Gastrocnemius medialis (tissue), 4 donors: ENCODE results near the gene MRTFA. TPM values are rescaled to one million over a fixed set of nuclear protein-coding genes. Genes with fewer than 3 reads are reported as not detected.

Experiments used
- ATAC-seq, 2 donors: fragments of 150-250 bp; one replicate each; pipeline ENCODE4 v1.9.1; 2016
- DNase-seq, 2 donors: peaks; one replicate each; pipeline ENCODE4 v3.0.0-alpha.2; 2019
- H3K27ac ChIP-seq, 4 donors: fragments of 200-600 bp; sonication (generic); 1 replicate in 1 of 4; 2 replicates in 3 of 4; pipeline ENCODE4 v1.5.1; 2016 to 2018; ENCODE audit warnings: mild to moderate bottlenecking in 2 of 4, moderate library complexity in 1 of 4
- H3K27me3 ChIP-seq, 3 donors: fragments of 200-600 bp; sonication (generic) in 2 of 3; 1 replicate in 1 of 3; 2 replicates in 2 of 3; pipeline versions ENCODE4 v1.5.1 to v1.6.0; 2016 to 2019; ENCODE audit warnings: mild to moderate bottlenecking in 1 of 3, moderate library complexity in 1 of 3
- H3K36me3 ChIP-seq, 2 donors: fragments of 200-600 bp; sonication (generic) in 1 of 2; one replicate each; pipeline ENCODE4 v1.5.1; 2017 to 2018
- H3K4me1 ChIP-seq, 2 donors: fragments of 200-600 bp; sonication (generic) in 1 of 2; one replicate each; pipeline ENCODE4 v1.5.1; 2016 to 2017; ENCODE audit warnings: mild to moderate bottlenecking in 2 of 2
- H3K4me3 ChIP-seq, 4 donors: fragments of 200-600 bp; sonication (generic) in 3 of 4; 1 replicate in 1 of 4; 2 replicates in 3 of 4; pipeline ENCODE4 v1.5.1; 2016 to 2019; ENCODE audit warnings: mild to moderate bottlenecking in 2 of 4
- H3K9me3 ChIP-seq, 3 donors: fragments of 200-600 bp; sonication (generic) in 2 of 3; 1 replicate in 1 of 3; 2 replicates in 2 of 3; pipeline ENCODE4 v1.5.1; 2016 to 2019
- POLR2A ChIP-seq, 2 donors: fragments of 450-650 bp; IDR thresholded peaks; one replicate each; pipeline ENCODE4 v1.6.1; 2017; ENCODE audit warnings: antibody characterized with exemption in 2 of 2, mild to moderate bottlenecking in 2 of 2, moderate library complexity in 2 of 2
- in situ Hi-C, 4 donors: fragments of 200-750 bp; cut with MboI; loops; one replicate each; pipeline versions ENCODE4 v1.15.0 to v1.8.0; 2017; ENCODE audit warnings: low sequenced_read_pairs in 4 of 4
- intact Hi-C: fragments of 100-400 bp; cut with DNase I; formaldehyde crosslinking; loops from one replicate; pipeline ENCODE4 v1.15.1; 2023; ENCODE audit warnings: low total_unique reads
- total RNA-seq, 4 donors: library from RNA; depleted of rRNA; stranded (reverse); fragments of >200 nt; gene quantifications; one replicate each; pipeline versions ENCODE4 v1.1.0 to v1.2.3, GENCODE V29; 2016
- TF ChIP-seq, protein P1 (sequence below), 5 experiments: fragments of 450-650 bp in 3 of 5; fragments of 200-600 bp in 2 of 5; sonication (generic) in 2 of 5; IDR thresholded peaks in 4 of 5; conservative IDR thresholded peaks in 1 of 5; 1 replicate in 4 of 5; 2 replicates in 1 of 5; pipeline ENCODE4 v1.5.1; 2016 to 2019; ENCODE audit warnings: antibody characterized with exemption in 5 of 5, mild to moderate bottlenecking in 3 of 5, moderate library complexity in 3 of 5

MRTFA gene
- total RNA-seq, 4 donors from 2014 or later, result 13.7 to 31.3 (median 22.2) TPM

GRCh38 chr22:40519284-40519947 is 117.1 kb downstream of the MRTFA start:
- in situ Hi-C loops, result no loop called here
- H3K9me3 ChIP-seq, result no peaks in the 10 kb centered on the region
- H3K36me3 ChIP-seq, result no peaks in the 10 kb centered on the region
- DNase-seq, result no peak
- intact Hi-C loops, result no loop called here
- no peak overlapping the region for H3K4me3 ChIP-seq
- TF ChIP-seq POLR2A (IDR thresholded peaks at IDR 0.05), result no peak
- TF ChIP-seq, protein P1, sequence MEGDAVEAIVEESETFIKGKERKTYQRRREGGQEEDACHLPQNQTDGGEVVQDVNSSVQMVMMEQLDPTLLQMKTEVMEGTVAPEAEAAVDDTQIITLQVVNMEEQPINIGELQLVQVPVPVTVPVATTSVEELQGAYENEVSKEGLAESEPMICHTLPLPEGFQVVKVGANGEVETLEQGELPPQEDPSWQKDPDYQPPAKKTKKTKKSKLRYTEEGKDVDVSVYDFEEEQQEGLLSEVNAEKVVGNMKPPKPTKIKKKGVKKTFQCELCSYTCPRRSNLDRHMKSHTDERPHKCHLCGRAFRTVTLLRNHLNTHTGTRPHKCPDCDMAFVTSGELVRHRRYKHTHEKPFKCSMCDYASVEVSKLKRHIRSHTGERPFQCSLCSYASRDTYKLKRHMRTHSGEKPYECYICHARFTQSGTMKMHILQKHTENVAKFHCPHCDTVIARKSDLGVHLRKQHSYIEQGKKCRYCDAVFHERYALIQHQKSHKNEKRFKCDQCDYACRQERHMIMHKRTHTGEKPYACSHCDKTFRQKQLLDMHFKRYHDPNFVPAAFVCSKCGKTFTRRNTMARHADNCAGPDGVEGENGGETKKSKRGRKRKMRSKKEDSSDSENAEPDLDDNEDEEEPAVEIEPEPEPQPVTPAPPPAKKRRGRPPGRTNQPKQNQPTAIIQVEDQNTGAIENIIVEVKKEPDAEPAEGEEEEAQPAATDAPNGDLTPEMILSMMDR (IDR thresholded peaks at IDR 0.05 in 4 of 5, conservative IDR thresholded peaks at IDR 0.05 in 1 of 5), result no peak
- ATAC-seq, result no peak
- no peak overlapping the region for H3K27ac ChIP-seq
- no peaks in the 10 kb centered on the region for H3K27me3 ChIP-seq
- peaks cover 3 to 5% of the 10 kb centered on the region in 2 donors for H3K4me1 ChIP-seq

DNA sequence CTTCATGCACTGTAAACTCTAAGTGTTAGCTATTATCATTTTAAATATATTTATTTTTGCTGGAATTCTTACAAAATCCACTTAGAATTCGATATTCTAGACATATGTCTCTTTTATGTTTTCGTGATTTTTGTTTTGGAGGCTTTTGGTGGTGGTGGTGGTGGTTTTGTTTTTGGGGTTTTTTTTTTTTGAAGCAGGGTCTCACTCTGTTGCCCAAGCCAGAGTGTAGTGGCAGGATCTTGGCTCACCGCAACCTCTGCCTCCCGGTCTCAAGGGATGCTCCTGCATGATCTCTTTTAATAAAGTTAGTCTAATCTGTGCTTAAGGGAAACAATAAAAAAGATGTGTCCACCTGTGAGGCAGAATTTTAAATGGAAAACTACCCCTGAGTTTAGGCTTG is 117.7 kb downstream of the MRTFA start:
- H3K4me1 ChIP-seq, result peaks cover 3 to 5% of the 10 kb centered on the region in 2 donors
- TF ChIP-seq, protein P1 (IDR thresholded peaks at IDR 0.05 in 4 of 5, conservative IDR thresholded peaks at IDR 0.05 in 1 of 5), result no peak
- no peak for TF ChIP-seq POLR2A (IDR thresholded peaks at IDR 0.05)
- H3K27me3 ChIP-seq, result no peaks in the 10 kb centered on the region
- H3K9me3 ChIP-seq, result no peaks in the 10 kb centered on the region
- no peak overlapping the region for H3K4me3 ChIP-seq
- ATAC-seq, result no peak
- H3K36me3 ChIP-seq, result no peaks in the 10 kb centered on the region
- H3K27ac ChIP-seq, result no peak overlapping the region
- DNase-seq, result no peak
- intact Hi-C loops (no loop called here), in situ Hi-C loops (no loop called here)

DNA sequence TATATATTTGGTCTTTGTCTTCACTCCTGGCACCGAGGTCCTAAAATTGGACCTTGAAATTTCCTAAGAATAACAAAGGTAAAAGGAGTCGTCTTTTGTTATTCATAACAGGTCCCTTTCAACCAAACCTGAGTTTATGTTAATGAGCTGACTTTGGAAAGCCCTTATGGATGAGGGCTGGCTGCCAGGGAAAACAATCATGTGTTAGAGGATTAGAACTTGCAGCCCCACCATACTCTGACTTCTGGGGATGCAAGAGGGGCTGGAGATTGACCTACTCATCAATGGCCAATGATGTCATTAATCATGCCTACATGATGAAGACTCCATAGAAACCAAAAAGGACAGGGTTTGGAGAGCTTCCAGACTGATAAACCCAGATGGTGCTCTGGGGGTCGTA is 118.9 kb downstream of the MRTFA start:
- H3K27me3 ChIP-seq, result no peaks in the 10 kb centered on the region
- TF ChIP-seq POLR2A (IDR thresholded peaks at IDR 0.05), result no peak
- TF ChIP-seq, protein P1 (IDR thresholded peaks at IDR 0.05 in 4 of 5, conservative IDR thresholded peaks at IDR 0.05 in 1 of 5), result no peak
- no peaks in the 10 kb centered on the region for H3K36me3 ChIP-seq
- no peaks in the 10 kb centered on the region for H3K9me3 ChIP-seq
- peaks cover 6 to 10% of the 10 kb centered on the region in 2 donors for H3K4me1 ChIP-seq
- DNase-seq (no peak), ATAC-seq (no peak)
- H3K4me3 ChIP-seq, result no peak overlapping the region
- no peak overlapping the region for H3K27ac ChIP-seq
- in situ Hi-C loops (no loop called here), intact Hi-C loops (no loop called here)

DNA sequence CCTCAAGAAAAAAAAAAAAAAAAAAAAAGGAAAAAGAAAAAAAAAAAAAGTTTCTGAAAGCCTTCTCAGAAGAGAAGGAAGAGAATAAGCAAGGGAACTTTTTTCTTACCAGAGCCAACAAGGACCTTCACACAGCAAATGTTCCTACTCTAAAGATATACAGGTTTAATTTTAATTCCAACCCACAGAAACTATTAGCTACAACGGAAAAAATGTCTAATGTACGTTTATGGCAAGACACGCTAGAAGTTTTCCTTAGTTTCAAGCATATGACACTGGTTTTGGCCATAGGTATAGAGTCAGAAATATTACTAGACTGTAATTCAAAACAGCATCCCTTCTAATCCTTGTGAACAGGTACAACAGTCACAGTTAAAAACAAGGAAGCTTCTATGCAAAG is 120.1 kb downstream of the MRTFA start:
- DNase-seq, result no peak
- no peak overlapping the region for H3K4me3 ChIP-seq
- no peak for TF ChIP-seq POLR2A (IDR thresholded peaks at IDR 0.05)
- TF ChIP-seq, protein P1 (IDR thresholded peaks at IDR 0.05 in 4 of 5, conservative IDR thresholded peaks at IDR 0.05 in 1 of 5), result no peak
- H3K36me3 ChIP-seq, result no peaks in the 10 kb centered on the region
- no peak for ATAC-seq
- in situ Hi-C loops (no loop called here), intact Hi-C loops (no loop called here)
- H3K27ac ChIP-seq, result no peak overlapping the region
- peaks cover 18 to 21% of the 10 kb centered on the region in 2 donors for H3K4me1 ChIP-seq
- no peaks in the 10 kb centered on the region for H3K9me3 ChIP-seq
- H3K27me3 ChIP-seq, result no peaks in the 10 kb centered on the region
